HCT116 (cell line): ENCODE results near the gene MSL1. TPM values are rescaled to one million over a fixed set of nuclear protein-coding genes. Genes with fewer than 3 reads are reported as not detected.

Experiments
- ATAC-seq: fragments of 200-7000 bp; cut with Tn5 transposase; 2 replicates; pipeline ENCODE4 v1.9.1; 2020; ENCODE audit warnings: mild to moderate bottlenecking, moderate library complexity
- BruUV-seq: library from RNA; stranded (reverse); fragments of 400-500 nt; replicated peaks from 2 replicates; lab custom pipeline; 2021; lab: Mats Ljungman, UMichigan
- CTCF ChIA-PET: fragments of 300-600 bp; sonication (Branson Sonifier 250); formaldehyde crosslinking; loops from one replicate; lab custom pipeline; 2021; ENCODE audit warnings: antibody characterized with exemption; lab: Charles Lee
- POLR2A ChIA-PET: fragments of 300-600, 350-600 bp; sonication (Branson Sonifier 250); formaldehyde crosslinking; loops from one replicate; lab custom pipeline; 2021; ENCODE audit warnings: antibody characterized with exemption; lab: Charles Lee
- RAD21 ChIA-PET, 2 experiments: fragments of 300-600 bp; sonication (Branson Sonifier 250); formaldehyde crosslinking; loops; one replicate each; lab custom pipeline; 2023; ENCODE audit warnings: low total read pairs in 2 of 2; ENCODE audit not compliant: uncharacterized antibody in 2 of 2, unreplicated experiment in 2 of 2, low non-redundant PET in 1 of 2; lab: Charles Lee
- DNase-seq: peaks from one replicate; pipeline ENCODE4 v3.0.0-alpha.2; 2010; ENCODE audit warnings: low read depth, low spot score
- H2AFZ ChIP-seq: fragments of 200-600 bp; shearing (Covaris generic), sonication (generic); 2 replicates; pipeline ENCODE4 v1.6.1; 2017; ENCODE audit warnings: low read depth, mixed run types, mixed read lengths, antibody characterized with exemption, low read length; ENCODE audit not compliant: poor library complexity, severe bottlenecking
- H3K27ac ChIP-seq: 2 replicates; pipeline ENCODE4 v1.5.1; 2012; ENCODE audit warnings: low read depth, low read length
- H3K27me3 ChIP-seq: fragments of 200-600 bp; sonication (generic); 2 replicates; pipeline ENCODE4 v1.6.1; 2016; ENCODE audit warnings: mixed run types, low read length, mixed read lengths; ENCODE audit not compliant: insufficient read depth
- H3K36me3 ChIP-seq, 2 experiments: fragments of 200-500 bp in 1 of 2; fragments of 200-600 bp in 1 of 2; sonication (Bioruptor generic) in 1 of 2; sonication (generic) in 1 of 2; 2 replicates each; pipeline versions ENCODE4 v1.5.1 to v1.6.1; 2014 to 2016; ENCODE audit warnings: low read length in 2 of 2, inconsistent platforms in 1 of 2, mixed read lengths in 1 of 2, mixed run types in 1 of 2; ENCODE audit not compliant: insufficient read depth in 2 of 2, control insufficient read depth in 1 of 2
- H3K4me1 ChIP-seq, 2 experiments: fragments of 200-600 bp in 1 of 2; sonication (generic) in 1 of 2; 2 replicates each; pipeline versions ENCODE4 v1.5.1 to v1.6.1; 2012 to 2017; ENCODE audit warnings: low read length in 2 of 2, inconsistent platforms in 1 of 2, mild to moderate bottlenecking in 1 of 2, mixed read lengths in 1 of 2, mixed run types in 1 of 2, moderate library complexity in 1 of 2; ENCODE audit not compliant: insufficient read depth in 2 of 2, control insufficient read depth in 1 of 2
- H3K4me2 ChIP-seq: fragments of 200-600 bp; sonication (generic); 2 replicates; pipeline ENCODE4 v1.6.1; 2017; ENCODE audit warnings: mixed run types, low read length, mixed read lengths
- H3K4me3 ChIP-seq, 2 experiments: fragments of 200-600 bp in 1 of 2; sonication (generic) in 1 of 2; replicated peaks in 1 of 2; 2 replicates each; pipeline ENCODE4 v1.5.1; 2011 to 2016; ENCODE audit warnings: low read length in 2 of 2, control low read depth in 1 of 2, low read depth in 1 of 2, mild to moderate bottlenecking in 1 of 2, mixed read lengths in 1 of 2, mixed run types in 1 of 2
- H3K79me2 ChIP-seq: fragments of 200-600 bp; sonication (generic); 2 replicates; pipeline ENCODE4 v1.6.1; 2017; ENCODE audit warnings: mild to moderate bottlenecking, mixed run types, low read length, moderate library complexity, mixed read lengths; ENCODE audit not compliant: insufficient read depth
- H3K9ac ChIP-seq: fragments of 200-600 bp; sonication (generic); 2 replicates; pipeline ENCODE4 v1.6.1; 2016; ENCODE audit warnings: low read length, mixed read lengths
- H3K9me2 ChIP-seq: fragments of 200-600 bp; sonication (generic), shearing (Covaris generic); 2 replicates; pipeline ENCODE4 v1.6.1; 2017; ENCODE audit warnings: mixed run types, mild to moderate bottlenecking, moderate library complexity; ENCODE audit not compliant: insufficient read depth
- H3K9me3 ChIP-seq, 2 experiments: fragments of 200-500 bp in 1 of 2; fragments of 200-600 bp in 1 of 2; sonication (Bioruptor generic) in 1 of 2; sonication (generic) in 1 of 2; 2 replicates each; pipeline ENCODE4 v1.6.1; 2014 to 2017; ENCODE audit warnings: low read length in 2 of 2, mixed read lengths in 2 of 2, inconsistent platforms in 1 of 2, low read depth in 1 of 2, mild to moderate bottlenecking in 1 of 2, mixed run types in 1 of 2, moderate library complexity in 1 of 2; ENCODE audit not compliant: control insufficient read depth in 1 of 2, insufficient read depth in 1 of 2
- H4K20me1 ChIP-seq: fragments of 200-600 bp; sonication (generic), shearing (Covaris generic); 2 replicates; pipeline ENCODE4 v1.6.1; 2017; ENCODE audit warnings: mixed run types, mild to moderate bottlenecking, moderate library complexity; ENCODE audit not compliant: insufficient read depth
- CBX3 ChIP-seq: IDR thresholded peaks from 2 replicates; pipeline ENCODE4 v1.6.1; 2012; ENCODE audit warnings: low read depth
- CEBPB ChIP-seq: IDR thresholded peaks from 2 replicates; pipeline ENCODE4 v1.6.1; 2012; ENCODE audit warnings: low read depth
- CTCF ChIP-seq, 3 experiments: fragments of 200-600 bp in 1 of 3; sonication (generic) in 1 of 3; IDR thresholded peaks in 2 of 3; conservative IDR thresholded peaks in 1 of 3; 2 replicates each; pipeline ENCODE4 v1.5.1; 2012 to 2017; ENCODE audit warnings: low read depth in 2 of 3, low read length in 2 of 3, antibody characterized with exemption in 1 of 3, borderline replicate concordance in 1 of 3, control low read depth in 1 of 3, mild to moderate bottlenecking in 1 of 3, mixed read lengths in 1 of 3, mixed run types in 1 of 3, moderate library complexity in 1 of 3; ENCODE audit not compliant: insufficient read depth in 1 of 3
- EGR1 ChIP-seq: IDR thresholded peaks from 2 replicates; pipeline ENCODE4 v1.6.1; 2012; ENCODE audit warnings: low read depth
- EZH2 ChIP-seq: fragments of 200-600 bp; sonication (generic); IDR thresholded peaks from 2 replicates; pipeline ENCODE4 v1.6.1; 2017; ENCODE audit warnings: antibody characterized with exemption, mixed run types
- FOSL1 ChIP-seq: IDR thresholded peaks from 2 replicates; pipeline ENCODE4 v1.6.1; 2012; ENCODE audit warnings: low read depth
- JUND ChIP-seq: IDR thresholded peaks from 2 replicates; pipeline ENCODE4 v1.6.1; 2012
- MAX ChIP-seq: IDR thresholded peaks from 2 replicates; pipeline ENCODE4 v1.6.1; 2012
- POLR2A ChIP-seq: IDR thresholded peaks from 2 replicates; pipeline ENCODE4 v1.7.0; 2011; ENCODE audit warnings: borderline replicate concordance; ENCODE audit not compliant: insufficient read depth, insufficient read length; ENCODE audit errors: extremely low read depth
- RAD21 ChIP-seq: IDR thresholded peaks from 2 replicates; pipeline ENCODE4 v1.6.1; 2012; ENCODE audit warnings: low read depth, mild to moderate bottlenecking
- SIN3A ChIP-seq: IDR thresholded peaks from 2 replicates; pipeline ENCODE4 v1.6.1; 2012; ENCODE audit warnings: low read depth
- SRF ChIP-seq: IDR thresholded peaks from 2 replicates; pipeline ENCODE4 v1.6.1; 2012; ENCODE audit warnings: low read depth
- TCF7L2 ChIP-seq: IDR thresholded peaks from 2 replicates; pipeline ENCODE4 v1.7.0; 2011; ENCODE audit warnings: borderline replicate concordance, inconsistent platforms; ENCODE audit not compliant: insufficient read depth, insufficient read length; ENCODE audit errors: extremely low read depth
- intact Hi-C: fragments of 100-400 bp; cut with micrococcal nuclease; formaldehyde crosslinking; loops from 2 replicates; pipeline ENCODE4 v1.10.0; 2022
- total RNA-seq: library from RNA; stranded (reverse); gene quantifications from one replicate; pipeline ENCODE4 v1.2.1, GENCODE V29; 2021; ENCODE audit not compliant: unreplicated experiment

The MSL1 gene
- total RNA-seq, 1 experiment from 2014 or later, result 67.2 TPM

GRCh38 chr17:40086150-40087044 lies 35.4 kb upstream of the MSL1 start:
- ChIA-PET CTCF (interaction anchor here (0.6 to 1.2 kb wide), 14 partner anchors 11 to 127 kb away, joined by 3 to 15 read pairs (median 4); partner anchors contain the start of gene MED24), RAD21 (interaction anchor here in 1 of 2 experiments (0.8 kb wide), 1 partner anchor 73 kb away, joined by 3 read pairs; no protein-coding TSS in a partner anchor), POLR2A (interaction anchor here (0.8 to 1.0 kb wide), 3 partner anchors 11 to 26 kb away, joined by 3 to 5 read pairs (median 3); partner anchors contain the start of gene NR1D1)
- no peaks in the 10 kb centered on the region for H3K9me2 ChIP-seq
- H3K9ac ChIP-seq, result no peak overlapping the region
- no peaks in the 10 kb centered on the region for H4K20me1 ChIP-seq
- no peak overlapping the region for H2AFZ ChIP-seq
- H3K79me2 ChIP-seq, result no peaks in the 10 kb centered on the region
- H3K4me2 ChIP-seq, result no peak overlapping the region
- ATAC-seq, result peak; percentile 70
- H3K27me3 ChIP-seq, result no peaks in the 10 kb centered on the region
- BruUV-seq, result no TSS peak
- no peak for TF ChIP-seq MAX
- TF ChIP-seq RAD21, result peak; percentile 87
- TF ChIP-seq CEBPB, result no peak
- no peak for TF ChIP-seq EGR1
- TF ChIP-seq SRF, result no peak
- TF ChIP-seq SIN3A, result no peak
- TF ChIP-seq EZH2, result no peak
- TF ChIP-seq CTCF (IDR thresholded peaks at IDR 0.05 in 2 of 3, conservative IDR thresholded peaks at IDR 0.05 in 1 of 3; ENCODE audit: borderline replicate concordance in 1 of 3, insufficient read depth in 1 of 3, low read depth in 2 of 3, low read length in 2 of 3), result peak; percentile 77 to 92 (median 78)
- TF ChIP-seq FOSL1, result no peak
- no peak for TF ChIP-seq CBX3
- no peak for TF ChIP-seq JUND
- no peak for TF ChIP-seq POLR2A
- TF ChIP-seq TCF7L2, result no peak
- peaks cover 9 to 10% of the 10 kb centered on the region in 2 experiments; a peak in 3 of 4 replicates for H3K36me3 ChIP-seq
- H3K4me1 ChIP-seq, result peaks cover under 1 to 13% of the 10 kb centered on the region in 2 experiments; a peak in 3 of 4 replicates
- H3K9me3 ChIP-seq, result no peaks in the 10 kb centered on the region
- H3K27ac ChIP-seq, result no peak overlapping the region
- H3K4me3 ChIP-seq, result no peak overlapping the region
- no peak for DNase-seq
- intact Hi-C loops, result loop anchor here (1.0 to 5.0 kb wide), 3 partner anchors 48 to 73 kb away; no protein-coding TSS in a partner anchor
